NB4 (cell line): ENCODE measurements around the gene ACTA2.

Source experiments
- MYC ChIP-seq: IDR thresholded peaks from 2 replicates; pipeline ENCODE4 v1.6.1; 2011; ENCODE audit warnings: low read depth, low read length
- POLR2A ChIP-seq: IDR thresholded peaks from 2 replicates; pipeline ENCODE4 v1.6.1; 2011; ENCODE audit warnings: mild to moderate bottlenecking; ENCODE audit not compliant: insufficient read length; ENCODE audit errors: extremely low read depth
- TF ChIP-seq, protein P1 (sequence below): IDR thresholded peaks from 2 replicates; pipeline ENCODE4 v1.6.1; 2011; ENCODE audit warnings: low read depth, low read length
- TF ChIP-seq, protein P2 (sequence below): IDR thresholded peaks from one replicate; pipeline ENCODE4 v1.5.1; 2012; ENCODE audit warnings: low read depth, low read length

DNA sequence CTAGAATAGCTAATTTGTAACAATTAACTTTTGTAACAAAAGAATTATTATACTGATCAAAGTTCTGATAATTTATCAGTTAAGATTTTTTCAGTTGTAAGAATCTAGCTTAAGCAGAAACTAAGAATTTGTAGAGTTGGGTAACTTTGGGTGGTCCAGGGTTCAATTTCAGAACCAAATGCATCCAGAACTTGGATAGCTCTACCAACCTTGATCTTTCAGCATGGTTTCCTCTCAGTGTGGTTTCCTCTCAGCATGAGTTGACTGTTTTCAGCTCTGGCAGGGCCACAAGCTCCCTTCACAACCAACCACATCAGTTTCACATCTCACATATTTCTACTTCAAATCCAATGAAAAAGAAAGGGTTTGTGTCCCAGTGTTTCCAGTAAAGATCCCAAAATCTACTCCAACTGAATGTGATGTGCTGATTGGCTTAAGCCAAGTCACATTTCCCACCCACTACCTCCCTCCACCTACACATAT is 34.7 kb upstream of the ACTA2 start:
- no peak for TF ChIP-seq POLR2A
- TF ChIP-seq, protein P1, sequence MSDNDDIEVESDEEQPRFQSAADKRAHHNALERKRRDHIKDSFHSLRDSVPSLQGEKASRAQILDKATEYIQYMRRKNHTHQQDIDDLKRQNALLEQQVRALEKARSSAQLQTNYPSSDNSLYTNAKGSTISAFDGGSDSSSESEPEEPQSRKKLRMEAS, result no peak
- TF ChIP-seq, protein P2, sequence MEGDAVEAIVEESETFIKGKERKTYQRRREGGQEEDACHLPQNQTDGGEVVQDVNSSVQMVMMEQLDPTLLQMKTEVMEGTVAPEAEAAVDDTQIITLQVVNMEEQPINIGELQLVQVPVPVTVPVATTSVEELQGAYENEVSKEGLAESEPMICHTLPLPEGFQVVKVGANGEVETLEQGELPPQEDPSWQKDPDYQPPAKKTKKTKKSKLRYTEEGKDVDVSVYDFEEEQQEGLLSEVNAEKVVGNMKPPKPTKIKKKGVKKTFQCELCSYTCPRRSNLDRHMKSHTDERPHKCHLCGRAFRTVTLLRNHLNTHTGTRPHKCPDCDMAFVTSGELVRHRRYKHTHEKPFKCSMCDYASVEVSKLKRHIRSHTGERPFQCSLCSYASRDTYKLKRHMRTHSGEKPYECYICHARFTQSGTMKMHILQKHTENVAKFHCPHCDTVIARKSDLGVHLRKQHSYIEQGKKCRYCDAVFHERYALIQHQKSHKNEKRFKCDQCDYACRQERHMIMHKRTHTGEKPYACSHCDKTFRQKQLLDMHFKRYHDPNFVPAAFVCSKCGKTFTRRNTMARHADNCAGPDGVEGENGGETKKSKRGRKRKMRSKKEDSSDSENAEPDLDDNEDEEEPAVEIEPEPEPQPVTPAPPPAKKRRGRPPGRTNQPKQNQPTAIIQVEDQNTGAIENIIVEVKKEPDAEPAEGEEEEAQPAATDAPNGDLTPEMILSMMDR, result no peak
- no peak for TF ChIP-seq MYC
